GM19193 (cell line): Measurements from ENCODE around the gene GBE1.

Source experiments
- POLR2A ChIP-seq: IDR thresholded peaks from 4 replicates; pipeline ENCODE4 v1.6.1; 2011; ENCODE audit not compliant: insufficient read depth, insufficient read length; ENCODE audit errors: extremely low read depth

GBE1 gene

DNA sequence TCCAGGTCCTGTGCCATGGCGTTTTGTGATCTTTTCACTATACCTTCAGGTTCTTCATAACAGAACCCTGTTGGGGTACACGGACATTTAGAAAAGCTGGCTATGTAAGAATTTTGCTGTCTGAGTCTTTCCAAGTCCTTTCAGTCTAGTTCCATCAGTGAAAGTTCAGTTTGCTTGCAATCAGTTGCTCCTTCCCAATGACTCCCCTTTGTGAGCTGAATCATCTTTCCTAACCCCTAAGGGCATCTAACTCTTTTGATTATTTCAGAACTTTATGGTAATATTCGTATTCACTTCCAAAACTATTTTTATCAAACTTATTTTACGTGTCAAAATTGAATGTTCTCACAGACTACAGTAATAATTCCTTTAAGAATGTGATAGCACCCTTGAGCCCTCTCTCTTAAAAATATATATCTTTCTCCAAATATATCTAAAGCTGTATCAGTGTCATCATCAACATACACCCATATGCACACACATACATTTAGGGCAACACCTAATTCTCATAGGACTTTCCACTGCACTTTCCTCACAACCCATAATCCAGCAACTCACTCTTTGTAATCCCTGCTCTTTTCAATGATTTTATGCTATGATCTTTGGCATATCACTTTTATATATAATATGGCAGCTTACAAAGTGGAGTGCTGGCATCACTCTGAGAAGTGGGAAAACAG, 263.7 kb downstream of the GBE1 start:
- no peak for TF ChIP-seq POLR2A

DNA sequence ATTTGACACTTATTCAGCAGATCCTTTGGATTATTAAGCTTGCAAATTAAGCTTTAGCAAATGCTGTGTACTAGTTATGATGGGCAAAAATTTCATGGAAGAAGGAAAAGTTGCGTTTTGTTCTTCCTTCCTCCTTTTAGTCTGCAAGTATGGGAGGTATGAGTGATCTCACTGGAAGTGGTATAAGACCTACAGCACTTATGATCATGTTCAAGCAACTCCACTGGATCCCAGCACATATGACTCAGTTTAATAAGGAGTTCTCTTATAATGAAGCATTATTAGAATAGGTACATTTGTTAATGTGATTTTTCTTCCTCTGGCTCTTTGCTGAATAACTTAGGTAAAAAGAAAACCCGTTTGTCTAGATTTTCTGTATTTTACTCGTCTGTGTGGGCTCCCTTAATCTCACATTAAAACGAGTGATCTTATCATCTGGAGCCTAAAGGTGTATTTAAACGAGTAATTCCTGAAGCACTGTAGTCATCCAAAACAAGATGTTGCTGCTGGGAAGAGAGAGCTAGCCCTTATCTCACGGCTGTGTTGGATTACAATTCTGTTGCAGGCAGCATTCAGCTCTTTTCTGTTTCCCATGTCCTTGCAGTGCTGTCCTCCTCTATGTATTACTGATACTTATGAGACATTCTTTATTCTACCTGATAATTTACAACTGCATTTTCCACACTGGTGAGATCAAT, 264.9 kb downstream of the GBE1 start:
- no peak for TF ChIP-seq POLR2A

GRCh38 chr3:81492040-81492439, 269.4 kb downstream of the GBE1 start:
- TF ChIP-seq POLR2A, result no peak

DNA sequence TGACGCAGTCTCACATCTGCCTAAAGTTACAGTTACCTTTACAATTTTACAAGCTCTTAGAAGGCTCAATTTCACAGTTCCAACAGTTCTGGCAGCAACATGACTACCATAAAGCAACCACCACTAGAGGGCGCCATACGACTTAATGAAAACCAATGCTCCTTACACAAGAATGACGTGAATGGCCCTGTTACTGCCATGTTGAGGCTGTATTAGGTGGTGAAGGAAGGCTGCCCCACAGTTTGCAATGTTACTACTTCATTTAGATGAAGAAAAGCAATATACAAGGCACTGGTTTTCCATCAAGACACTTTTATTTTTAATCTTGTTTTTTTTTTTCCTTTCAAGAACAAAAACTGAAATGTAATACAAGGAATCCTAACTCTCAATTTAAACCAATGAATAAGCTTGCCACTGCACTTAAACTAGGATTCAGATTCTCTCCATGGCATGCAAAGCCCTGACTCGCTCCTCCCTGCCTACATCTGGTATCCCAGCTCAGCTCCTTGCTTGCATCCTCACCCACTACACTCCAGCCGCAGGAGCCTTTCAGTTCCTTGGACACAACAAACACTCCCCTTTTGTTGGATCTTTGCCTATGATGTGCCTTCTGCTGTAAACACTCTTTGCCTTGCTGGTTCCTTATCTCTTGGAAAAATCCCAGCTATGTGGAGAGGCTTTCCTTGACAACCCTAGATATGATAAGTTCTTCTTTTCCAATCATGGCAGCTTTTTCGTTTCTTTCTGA, 270.7 kb downstream of the GBE1 start:
- TF ChIP-seq POLR2A, result no peak

DNA sequence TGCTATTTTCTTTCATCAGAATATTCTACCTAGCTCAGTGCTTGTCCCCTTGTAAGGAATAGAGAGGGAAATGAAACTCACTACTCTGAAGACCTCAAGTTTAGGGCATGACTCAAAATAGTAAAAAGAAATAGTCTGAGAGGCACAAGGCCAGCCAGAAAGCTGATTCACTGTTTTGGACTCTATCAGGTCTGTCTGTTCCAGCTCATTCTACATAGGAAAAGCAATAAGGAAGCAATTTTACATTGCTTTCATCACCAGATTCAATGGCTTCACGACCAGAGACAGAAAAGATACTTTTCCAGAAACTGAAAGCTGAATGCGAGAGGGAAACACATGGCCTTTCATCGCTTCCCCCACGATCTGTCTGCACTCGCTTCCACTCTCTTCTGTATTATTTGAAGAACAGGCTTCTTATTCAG, 276.0 kb downstream of the GBE1 start:
- TF ChIP-seq POLR2A, result no peak

- no peak for TF ChIP-seq POLR2A
Observed at GRCh38 chr3:81484520-81484919, 276.9 kb downstream of the GBE1 start.

DNA sequence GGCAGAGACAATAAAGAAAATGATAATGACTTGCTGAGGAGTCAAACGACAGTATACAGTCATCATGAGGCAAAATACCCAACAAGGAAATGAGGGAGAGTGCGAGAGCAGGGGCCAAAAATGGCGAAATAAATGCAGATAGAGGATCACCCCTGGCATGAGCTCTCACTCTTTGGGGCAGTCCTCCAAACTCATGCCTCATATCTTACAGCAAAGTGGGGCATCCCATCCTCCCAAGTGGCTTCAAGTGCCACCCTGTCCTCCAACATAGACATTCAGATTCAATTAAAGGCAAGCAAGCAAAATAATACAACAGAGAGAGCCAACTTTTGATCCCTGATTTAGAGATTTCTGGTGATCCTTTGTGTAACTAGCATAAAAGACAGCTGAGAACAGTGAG, 278.4 kb downstream of the GBE1 start:
- TF ChIP-seq POLR2A, result no peak

GRCh38 chr3:81477740-81478139, 283.7 kb downstream of the GBE1 start:
- TF ChIP-seq POLR2A, result no peak

DNA sequence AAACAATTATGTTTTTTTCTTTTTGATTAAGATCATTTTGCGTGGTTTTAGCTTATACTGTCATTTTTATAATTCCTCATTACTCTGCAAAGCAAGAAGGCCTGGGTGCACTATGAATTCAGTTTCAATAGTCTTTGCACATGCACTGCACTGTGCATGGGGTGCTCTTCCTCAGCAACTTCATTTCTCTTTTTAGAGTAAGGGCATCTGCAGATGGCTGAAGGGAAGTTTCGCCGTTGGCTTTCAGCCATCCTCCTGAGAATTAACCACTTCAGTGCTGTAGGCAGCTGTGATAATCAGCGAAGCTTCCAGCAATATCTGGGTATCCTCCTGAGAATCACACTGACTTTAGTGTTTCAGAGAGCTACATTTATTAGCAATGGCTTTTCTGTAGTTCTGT, 284.8 kb downstream of the GBE1 start:
- no peak for TF ChIP-seq POLR2A

- TF ChIP-seq POLR2A, result no peak
Observed at GRCh38 chr3:81472600-81473362, 288.7 kb downstream of the GBE1 start.

DNA sequence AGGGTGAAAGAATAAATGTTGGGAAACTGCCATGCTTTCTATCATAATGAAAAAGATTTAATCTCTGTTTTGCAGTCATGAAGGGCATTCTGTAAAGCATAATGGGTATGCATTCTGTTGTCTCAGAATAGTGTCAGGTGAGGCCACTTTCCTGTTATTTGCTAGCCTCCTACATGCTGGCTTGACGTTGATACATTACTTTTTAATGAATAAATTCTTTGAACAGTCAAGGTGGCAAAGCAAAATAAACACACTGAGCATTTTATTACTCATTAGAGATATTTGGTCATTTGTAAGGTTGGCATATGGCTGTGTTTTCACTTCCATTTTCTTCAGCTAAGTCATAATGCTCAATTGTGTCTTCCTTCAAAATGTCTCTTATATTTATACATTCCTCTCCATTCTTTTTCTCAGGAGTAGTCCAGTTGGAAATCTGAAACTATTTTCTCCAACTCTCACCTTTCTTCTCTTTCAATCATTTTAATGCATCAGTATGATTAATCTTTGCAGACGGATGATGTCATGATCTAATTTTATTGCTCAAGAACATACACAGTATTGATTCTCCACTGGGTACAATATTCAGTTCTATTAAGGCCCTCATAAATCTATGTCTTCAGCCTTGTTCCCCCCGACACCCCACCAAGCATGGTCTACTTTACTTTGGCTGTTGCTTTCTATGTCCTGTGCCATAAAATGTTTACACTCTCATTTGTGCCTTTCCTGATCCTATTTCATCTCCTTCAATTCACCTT, 290.7 kb downstream of the GBE1 start:
- no peak for TF ChIP-seq POLR2A

GRCh38 chr3:81468391-81468790, 293.1 kb downstream of the GBE1 start:
- TF ChIP-seq POLR2A, result no peak

DNA sequence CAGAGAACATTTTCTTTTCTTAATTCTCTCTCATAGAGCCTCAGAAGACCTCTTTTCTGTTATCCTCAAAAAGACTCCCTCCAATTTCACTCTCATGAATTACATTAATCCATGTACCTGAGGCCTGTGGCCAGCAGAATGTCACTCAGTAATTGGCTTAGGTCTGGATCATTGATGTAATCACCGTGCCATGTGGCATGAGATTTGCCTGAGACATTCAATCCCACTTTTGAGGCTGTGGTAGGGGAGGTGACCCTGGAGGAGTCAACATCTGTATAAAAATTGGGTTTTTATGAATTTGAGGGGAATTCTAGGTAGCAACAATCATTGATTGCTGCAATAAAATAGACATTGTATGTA, 295.3 kb downstream of the GBE1 start:
- TF ChIP-seq POLR2A, result no peak

DNA sequence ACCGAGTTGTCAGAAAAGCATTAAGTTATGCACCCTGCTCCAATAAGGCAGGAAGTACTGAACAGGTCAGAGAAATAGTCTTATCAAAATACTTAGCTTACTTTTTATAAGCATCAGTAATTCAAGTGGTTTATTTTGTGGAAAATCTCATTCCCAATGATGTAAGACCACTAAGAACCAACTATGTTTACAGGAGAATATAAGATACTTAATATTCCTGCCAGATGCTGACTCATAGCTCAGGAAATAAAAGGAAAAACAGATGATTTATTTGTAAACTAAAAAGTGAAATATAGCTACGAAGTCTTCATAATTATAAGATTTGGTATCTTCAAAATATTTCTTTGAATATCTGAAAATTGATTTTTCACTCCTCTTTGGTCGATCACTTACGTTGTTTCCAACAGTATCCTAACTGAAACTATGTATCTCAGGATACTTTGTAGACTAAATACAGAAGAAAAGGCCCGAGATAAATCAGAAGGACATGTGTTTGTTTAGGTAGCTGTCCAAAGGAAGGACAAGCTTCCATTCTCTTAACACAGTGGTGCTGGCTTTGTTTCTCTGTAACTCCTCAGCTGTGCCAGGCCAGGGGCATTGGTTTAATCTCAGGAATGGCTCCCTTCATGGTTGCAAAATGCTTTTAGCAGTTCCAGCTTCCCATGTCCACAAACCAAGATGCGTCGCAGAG, 295.8 kb downstream of the GBE1 start:
- no peak for TF ChIP-seq POLR2A
